ENCODE data around the gene OTOP1.

GRCh38 chr4:4256799-4257198 lies 30.1 kb upstream of the OTOP1 start:
- TF ChIP-seq CTCF (IDR thresholded peaks at IDR 0.05) (no peak), POLR2A (IDR thresholded peaks at IDR 0.05) (no peak)
